ENCODE results near the gene ANKRD66.
A peak's percentile ranks its signal among the peaks of the same experiment; 100 is the strongest.
"Not testable (repeated sequence)": the region's sequence is repeated elsewhere in the genome, so short reads cannot be mapped to it uniquely, and the experiment has no call there.

Gene ANKRD66

DNA sequence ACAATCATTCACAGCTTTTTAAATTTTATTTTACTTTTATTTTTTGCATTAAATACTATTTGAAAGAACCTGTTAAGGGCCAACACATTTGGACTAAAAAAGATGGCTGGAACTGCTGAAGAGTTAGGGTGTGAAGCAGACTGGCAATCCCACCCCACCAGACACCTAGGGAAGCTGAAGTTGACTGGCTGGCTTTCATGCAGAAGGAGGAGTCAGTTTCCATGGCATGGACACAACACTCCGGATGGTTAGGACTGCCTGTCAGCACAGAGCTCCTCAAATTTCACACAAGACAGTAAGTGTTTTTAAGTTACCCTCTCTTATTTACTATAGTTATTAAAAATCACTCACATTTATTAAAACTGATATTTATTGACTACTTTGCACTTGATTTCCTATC lies at the start of gene ANKRD66:
TSS of gene ANKRD66 (plus strand) at position 238 of the 400 bp plus-strand sequence. CDS start 5,016 bp downstream, outside the sequence.
- DNase-seq (ENCODE audit: low spot score), result no peak

DNA sequence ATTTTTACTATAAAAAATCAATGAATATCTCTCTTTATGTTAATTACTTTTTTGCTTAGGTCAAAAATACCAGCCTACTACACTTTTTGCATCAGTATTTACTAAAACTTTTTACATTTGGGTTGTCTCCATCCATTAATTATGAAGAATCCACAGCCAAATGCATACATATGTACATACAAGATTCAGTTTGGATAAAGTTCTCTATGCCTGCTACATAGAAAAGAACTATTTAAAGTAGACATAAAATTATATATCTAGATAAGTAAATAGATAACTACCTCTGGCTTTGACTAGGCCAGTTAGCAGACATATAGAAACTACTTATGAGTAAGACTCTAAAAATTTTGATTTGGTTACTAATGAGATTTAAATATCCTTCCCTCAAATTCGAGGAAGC lies 46.8 kb upstream of the ANKRD66 start:
- DNase-seq (ENCODE audit: low spot score), result no peak

DNA sequence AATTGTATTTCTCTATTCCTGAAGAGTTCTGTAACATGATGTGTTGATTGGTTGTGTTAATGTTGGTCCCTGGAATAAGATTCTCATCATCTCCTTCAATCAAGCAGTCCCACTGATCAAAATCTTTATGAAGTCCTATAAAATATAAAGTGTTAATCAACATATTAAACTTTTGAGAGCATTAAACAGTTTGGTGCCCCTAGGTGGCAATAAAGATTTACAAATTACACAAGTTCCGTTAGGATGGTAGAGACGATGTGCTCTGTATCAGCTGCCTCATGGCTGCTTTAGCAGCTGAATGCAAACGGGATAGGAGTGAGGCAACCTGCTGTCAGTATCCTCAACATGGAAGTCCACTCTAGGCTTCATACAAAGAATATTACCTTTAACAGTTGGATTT lies 42.2 kb upstream of the ANKRD66 start:
- no peak for DNase-seq (ENCODE audit: low spot score)

DNA sequence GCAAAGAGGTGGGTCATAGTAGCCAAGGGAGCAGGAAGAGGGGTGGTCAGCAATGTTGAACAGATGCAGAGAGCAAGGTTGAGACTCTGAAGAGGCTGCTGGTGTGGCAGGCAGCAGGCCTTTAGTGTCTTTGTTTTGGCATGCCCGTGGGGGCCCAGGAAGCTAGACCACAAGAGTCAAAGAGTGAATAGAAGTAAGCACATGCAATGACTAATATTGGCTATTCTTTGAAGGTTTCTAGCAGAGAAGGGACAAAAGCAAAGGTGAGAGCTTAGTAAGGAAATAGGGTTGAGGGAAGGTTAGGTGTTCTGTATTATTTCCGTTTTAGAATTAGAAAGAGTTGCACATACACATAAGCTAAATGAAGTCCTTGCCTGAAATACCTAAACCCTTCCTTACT lies 40.3 kb upstream of the ANKRD66 start:
- no peak for DNase-seq (ENCODE audit: low spot score)

DNA sequence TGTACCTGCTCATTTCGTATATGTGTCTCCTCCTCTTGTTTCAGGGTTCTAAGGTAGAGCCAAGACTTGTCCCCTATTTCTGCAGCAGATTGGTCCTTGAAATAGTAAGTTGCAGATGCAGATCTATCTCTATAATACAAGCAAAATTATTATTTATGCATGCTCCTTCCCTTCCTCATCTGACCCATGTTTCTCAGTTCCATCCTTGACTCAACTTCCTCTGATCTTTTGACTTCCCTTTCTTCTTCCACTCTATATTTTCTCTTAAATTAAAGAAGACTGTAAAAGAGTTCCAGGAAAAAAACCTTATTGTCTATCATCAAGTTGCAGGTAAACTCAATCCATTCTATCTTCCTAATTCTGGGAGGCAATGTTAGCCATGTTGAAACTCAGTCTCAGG lies 35.2 kb upstream of the ANKRD66 start:
- no peak for DNase-seq (ENCODE audit: low spot score)

DNA sequence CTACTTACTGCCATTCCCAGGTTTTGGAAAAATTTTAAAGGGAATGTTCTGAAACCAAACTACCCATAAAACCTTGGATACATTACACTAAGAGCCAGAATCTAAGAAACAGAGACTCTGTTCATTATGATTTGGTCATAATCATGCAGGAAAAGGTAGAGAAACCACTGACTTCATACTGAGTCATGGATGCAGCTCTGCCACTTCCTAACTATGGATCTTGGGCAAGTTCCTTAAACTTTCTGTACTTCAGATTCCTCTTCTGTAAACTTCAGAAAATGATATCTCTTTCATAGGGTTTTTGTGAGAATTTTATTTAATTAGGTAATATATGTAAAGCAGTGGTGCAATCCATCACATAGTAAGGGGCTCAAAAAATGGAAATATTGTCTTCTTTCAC lies 31.6 kb upstream of the ANKRD66 start:
- no peak for DNase-seq (ENCODE audit: low spot score)

DNA sequence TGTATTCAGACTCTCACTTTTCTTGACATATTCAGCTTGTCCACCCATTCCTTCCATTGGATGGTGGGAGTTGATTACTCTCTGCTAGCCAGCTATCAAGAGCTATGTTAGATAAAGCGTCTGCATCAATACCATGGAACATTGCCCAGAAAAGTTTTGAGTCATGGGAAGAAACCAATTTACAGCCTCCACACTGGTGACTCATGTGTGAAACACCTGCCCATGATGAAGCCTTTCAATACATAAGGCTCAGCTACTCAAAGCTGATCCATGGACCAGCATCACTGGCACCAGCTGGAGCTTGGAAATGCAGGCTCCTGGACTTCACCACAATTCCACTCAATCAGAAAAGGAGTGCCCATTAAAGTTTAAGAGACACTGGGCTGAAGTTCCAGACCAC lies 27.6 kb upstream of the ANKRD66 start:
- DNase-seq (ENCODE audit: low spot score), result peak; percentile 4

DNA sequence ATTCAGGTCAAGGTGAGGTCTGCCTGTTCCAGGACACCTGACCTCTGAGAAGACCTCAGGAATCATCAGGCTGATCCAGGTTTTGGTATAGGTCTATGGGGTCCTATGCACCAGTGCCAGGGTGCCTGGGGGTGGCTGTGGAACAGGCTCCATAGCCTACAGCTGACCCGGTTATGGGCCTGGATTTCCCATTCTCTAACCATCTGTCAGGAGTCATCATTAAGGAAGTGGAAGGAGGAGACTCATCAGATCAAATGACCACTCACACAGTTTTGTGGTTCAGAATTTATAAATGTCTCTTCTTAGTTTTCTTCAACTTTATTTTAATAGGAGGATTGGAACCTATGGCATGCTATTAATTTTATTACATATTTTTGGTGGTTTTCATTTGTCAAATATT lies 26.3 kb upstream of the ANKRD66 start:
- no peak for DNase-seq (ENCODE audit: low spot score)

DNA sequence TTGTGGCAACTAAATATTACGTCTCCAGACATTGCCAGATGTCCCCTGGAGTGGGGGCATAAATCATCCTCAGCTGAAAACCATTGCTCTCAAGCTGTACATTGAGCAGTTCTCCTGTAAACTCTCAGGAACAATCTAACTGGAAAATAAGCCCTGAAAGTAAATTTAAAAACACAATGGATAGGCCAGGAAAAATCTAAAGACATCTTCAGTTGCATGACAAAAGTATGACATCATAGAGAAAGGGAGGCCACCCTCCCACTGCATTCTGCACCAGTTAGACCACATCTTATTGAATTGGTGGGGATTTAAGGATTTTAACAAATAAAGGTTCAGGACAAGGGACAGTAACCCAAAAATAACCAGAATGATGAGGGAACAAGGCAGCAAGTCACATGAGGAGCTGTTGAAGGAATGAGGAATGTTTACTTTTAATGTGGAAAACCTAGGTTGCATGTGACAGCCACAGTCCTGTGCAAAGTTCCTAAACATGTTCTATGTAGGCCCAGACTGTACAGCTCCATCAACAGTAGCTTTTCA lies 16.9 kb upstream of the ANKRD66 start:
- no peak for DNase-seq (ENCODE audit: low spot score)

DNA sequence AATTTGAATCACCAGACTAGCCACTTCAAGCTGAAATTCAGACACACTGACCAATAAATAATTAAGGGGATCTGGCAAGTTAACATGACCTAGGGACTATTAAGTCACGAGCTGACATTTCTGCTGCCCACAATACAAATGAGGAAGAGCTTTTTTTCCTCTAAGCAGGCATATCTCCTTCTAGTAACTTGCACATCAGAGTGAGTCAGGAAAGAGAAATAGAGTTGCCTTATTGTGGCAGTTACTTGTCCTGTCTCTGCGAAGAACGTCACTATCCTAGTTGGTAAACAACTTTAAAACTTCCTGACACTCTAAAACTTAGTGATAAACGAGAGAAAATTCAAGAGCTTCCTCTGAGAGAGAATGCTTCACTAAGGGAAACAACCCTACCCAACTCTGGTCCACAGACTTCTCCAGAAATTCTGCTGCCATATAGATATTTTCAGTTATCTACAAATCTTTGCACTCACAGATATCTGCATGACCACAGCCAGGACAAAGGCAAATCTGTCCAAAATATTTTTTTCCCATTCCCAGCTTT lies 15.7 kb upstream of the ANKRD66 start:
- DNase-seq (ENCODE audit: low spot score), result no peak

DNA sequence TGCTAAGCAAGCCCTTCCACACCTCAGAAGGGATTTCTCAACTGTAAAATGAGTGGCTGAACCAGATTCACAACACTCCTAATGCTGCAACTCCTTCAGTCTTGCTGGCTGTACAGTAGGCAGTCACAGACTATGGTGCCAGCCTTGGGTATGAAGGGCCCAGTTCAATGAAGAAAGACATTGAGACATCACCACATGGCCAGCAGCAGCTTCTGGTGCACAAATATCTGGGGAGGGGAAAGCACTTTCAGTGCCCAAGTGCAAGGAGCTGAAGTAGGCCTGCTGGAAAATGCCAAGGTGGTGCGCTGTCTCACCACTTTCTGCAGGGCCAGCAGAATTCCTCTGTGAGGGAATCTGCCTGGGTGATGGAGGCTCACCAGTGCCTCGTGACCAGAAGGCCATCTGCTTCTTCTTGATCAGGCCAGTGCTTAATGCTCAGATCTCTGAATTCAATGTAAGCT lies 13.4 kb upstream of the ANKRD66 start:
- DNase-seq (ENCODE audit: low spot score), result peak; percentile 4

DNA sequence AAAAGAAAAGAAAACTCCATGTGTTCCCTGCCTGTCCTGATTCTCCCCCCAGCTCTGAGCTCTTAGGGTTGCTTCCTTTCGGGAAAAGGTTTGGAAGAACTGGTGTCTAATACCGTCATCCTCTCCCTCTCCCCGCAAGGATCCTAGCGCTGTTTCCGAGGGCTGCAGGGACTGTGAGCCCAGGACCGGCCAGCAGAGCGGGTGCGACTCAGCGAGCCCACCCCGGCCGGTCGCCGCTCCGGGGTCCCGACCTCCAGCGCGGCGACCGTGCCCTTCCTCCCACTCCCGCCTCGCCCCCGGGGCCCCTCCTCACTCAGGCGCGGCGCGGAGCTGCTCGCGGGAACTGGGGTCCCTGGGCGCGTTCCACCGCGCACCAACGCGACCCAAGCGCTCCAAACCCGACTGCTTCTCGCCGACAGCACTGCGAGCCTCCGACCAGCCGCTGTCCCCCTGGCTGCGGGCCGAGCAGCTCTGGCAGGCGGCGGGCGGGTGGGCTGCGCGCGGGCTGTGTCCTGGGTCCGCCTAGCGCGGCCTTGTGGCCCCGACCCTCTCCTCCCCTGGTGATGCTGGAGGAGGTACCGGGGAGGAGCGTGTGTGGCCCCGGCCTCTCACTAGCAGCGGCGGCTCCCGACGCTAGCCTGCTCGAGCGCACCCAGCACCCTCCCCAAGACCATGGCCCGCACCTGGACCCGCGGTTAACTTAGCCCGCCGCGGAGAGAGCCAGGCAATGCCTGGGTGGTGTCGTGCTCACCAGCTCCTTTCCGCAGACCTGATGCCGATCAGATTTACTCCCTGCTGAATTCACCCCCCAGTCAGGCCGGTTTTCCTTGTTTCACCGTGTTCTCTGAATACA lies 11.6 kb upstream of the ANKRD66 start, which contains the start of gene PLA2G7:
TSS of gene PLA2G7 (minus strand) at position 509 of the 853 bp plus-strand sequence. CDS start 12,484 bp downstream, outside the sequence.
- DNase-seq (ENCODE audit: low spot score), result peak; percentile 48

DNA sequence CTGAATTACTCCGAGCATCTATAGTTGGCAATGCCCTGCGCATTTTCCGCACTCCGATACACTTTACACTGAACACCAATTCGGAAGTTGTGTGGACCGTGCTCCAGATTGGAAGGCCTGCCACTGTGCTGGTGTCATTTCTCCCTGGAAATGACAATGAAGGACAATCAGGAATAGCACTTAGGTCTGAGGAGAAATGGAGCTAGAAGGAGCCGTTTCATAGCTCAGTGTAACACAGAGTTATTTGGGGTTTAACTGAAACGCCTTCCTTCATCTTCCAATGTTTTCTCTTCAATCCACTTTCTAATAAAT lies 11.1 kb upstream of the ANKRD66 start:
- no peak for DNase-seq (ENCODE audit: low spot score)

DNA sequence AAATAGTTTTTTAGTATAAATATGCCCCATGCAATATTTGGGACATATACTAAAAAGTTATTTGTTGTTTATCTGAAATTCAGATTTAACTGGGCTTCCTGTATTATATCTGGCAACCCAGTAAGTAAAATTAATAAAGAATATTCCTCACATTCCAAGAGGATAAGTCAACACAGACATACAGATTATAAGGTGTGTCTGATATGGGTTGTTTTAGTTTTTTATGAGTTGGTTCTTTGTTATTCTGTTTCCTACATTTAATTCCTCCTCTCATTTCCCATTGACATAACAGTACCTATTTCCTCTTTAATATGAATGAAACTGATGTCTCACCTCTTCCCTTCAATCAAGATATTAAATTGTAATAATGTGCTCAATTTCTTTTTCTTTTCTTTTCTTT lies 9.8 kb upstream of the ANKRD66 start:
- no peak for DNase-seq (ENCODE audit: low spot score)

DNA sequence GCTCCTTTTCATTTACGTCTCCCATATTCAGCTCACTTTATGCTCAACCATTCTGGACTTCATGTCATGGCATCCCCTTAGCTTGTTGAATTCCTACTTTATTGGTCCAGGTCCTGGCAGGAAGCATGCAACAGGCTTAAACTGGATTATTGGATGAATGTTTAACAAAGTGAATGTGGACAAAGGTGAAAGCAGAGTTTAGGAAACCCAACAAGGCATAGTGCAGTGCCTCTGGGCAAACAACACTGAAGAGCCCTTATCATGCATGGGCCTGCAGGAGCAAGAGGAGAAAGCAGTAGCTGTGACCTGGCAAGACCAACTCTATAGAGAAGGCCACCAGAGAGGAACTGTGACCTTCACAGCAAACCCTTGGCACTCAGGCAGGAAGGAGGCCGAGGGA lies 5.3 kb upstream of the ANKRD66 start:
- DNase-seq (ENCODE audit: low spot score), result no peak

DNA sequence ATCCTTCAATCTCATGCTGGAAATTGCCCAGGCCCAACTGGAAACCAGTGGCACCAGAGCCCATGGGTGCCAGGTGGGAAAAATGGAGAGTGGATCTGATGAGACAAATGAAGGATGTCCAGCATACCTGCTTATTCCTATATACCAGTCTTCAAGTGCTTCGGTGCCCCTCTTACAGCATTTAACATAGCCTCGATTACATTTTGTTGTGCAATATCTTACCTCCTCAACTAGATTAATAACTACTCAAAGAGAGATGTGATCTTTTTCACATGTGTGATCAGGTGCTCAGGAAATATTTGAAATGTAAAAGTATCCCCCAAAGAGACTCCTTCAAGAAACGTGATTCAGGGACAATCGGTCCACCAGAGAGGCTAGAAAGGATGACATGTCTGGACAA lies 4.8 kb upstream of the ANKRD66 start:
- DNase-seq (ENCODE audit: low spot score), result no peak

DNA sequence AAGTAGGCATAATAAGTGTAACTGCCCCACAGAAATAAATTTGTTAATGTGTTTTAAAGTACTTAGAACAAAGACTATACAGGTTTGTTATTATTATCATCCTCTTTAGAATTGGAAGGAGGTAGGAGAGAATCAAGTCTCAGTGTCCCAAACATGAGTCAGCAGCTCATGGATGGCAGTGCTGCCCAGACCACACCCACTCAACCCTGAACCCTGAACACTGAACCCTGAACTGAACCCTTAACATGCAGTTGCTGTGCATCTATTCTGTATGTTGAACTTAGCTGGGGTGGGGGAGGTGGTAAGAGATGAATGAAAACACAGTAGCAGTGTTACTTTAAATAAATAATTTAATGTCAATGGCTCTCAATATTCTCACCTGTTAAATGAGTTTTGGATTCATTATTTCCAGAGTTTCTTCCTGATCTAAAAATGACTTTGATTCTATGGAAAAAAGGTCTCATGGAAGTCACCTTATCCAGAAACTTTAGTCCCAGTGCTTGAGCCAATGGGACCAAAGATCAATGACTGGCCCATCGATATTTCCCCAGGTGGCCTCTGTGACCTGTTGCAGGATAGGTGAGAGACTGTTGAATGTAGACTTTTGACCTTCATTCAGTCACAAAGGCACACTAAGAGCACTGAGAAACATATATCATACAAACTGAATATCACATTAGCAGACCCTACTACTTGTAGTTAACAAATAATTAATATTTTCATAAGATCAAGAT lies 3.1 kb upstream of the ANKRD66 start:
- no peak for DNase-seq (ENCODE audit: low spot score)

DNA sequence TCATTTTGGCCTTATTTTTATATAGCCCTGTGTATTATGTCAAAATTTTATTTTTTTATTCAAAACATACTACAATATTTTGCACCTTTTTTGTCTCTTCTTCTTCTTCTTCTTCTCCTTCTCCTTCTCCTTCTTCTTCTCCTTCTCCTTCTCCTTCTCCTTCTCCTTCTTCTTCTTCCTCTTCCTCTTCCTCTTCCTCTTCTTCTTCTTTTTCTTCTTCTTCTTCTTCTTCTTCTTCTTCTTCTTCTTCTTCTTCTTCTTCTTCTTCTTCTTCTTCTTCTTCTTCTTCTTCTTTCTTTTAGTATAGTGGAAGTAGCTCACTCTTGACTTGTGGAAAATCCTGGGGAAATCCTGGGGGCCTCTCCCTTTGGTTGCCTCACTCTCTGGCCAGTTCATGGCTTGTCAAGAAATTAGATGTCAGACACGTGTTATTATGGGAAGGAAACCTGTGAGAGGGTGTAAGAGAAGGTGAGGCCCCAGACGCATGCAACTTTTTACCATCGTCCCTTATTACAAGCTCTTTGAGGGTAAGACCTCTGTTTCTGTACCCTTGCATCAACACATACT lies 2.5 kb upstream of the ANKRD66 start:
- not testable (repeated sequence) for DNase-seq (ENCODE audit: low spot score)

DNA sequence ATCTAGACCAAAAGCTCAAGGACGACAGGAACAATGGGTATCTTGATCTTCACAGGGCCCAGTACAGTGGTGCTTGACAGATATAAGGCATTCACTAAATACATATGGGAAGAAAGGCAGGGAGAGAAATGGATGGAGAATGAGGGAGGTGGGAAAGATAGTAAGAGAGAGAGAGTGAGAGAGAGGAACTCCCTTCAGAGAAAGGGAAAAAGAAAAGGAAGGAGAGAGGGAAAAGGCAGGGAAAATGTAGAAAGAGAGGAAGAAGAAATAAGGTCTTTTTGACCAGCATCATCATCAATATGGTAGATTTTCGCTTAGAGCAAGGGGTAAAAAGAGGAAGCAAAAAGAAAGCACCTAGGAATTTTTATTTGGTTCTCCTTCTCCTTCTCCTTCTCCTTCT lies 760 bp upstream of the ANKRD66 start:
- DNase-seq (ENCODE audit: low spot score), result no peak

DNA sequence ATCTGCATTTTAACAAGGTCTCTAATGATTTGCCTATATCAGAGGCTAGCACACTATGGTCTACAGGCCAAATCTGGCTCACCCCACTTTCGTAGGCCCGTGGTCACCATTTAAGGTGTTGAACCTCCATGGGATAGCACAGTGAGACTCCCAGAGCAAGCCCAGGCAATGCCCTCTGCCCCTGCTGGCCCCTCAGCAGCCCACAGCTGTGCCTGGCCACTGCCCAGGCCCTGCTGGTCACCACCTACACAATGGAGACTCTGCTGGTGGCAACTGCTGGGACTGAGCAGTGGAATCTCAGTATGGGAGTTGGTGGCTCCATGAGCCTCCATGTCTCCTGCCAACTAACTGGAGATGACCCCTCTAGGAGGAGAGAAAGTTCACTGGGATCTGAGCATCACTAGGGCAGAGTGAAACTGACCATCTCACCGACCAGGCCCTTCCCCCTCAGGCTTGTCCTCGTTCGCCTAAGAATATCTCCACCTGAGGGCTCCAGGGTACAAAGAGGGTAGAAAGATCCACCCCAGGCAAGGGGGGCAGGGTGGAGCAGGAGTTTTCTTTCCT lies 2.3 kb downstream of the ANKRD66 start:
- DNase-seq (ENCODE audit: low spot score), result no peak

DNA sequence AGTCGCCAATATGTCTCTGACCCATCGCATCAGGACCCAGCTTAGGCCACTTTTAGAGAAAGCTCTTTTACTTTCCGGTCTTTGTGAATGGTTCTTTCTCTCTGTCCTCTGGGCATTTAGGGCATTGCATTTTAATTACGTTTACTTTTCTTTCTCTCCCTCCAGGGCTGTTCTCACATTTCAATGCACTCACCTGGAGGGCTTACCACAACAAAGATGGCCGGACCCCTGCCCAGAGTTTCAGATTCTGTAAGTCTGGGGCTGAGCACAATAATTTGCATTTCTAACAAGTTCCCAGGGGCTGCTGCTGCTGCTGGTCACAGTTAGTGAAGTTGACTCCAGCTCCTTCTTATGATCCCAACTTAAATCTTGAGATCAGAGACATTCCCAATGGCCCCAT lies 3.0 kb downstream of the ANKRD66 start:
- DNase-seq (ENCODE audit: low spot score), result no peak

DNA sequence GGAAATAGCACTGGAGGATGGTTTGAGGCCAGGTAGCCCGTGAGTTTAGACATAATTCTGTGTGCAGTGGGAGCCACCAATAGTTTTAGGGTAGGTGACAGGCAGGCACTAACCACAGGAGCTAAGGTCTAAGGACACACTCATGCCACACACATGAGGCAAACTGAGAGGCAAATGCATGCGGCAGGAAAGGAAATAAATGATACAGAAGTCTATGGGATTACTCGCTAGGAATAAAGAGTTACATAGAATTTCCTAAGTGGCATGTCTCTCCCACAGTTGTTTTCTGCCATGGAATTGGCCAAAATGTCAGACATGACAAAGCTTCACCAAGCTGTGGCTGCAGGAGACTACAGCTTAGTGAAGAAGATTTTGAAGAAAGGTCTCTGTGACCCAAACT lies 4.9 kb downstream of the ANKRD66 start:
- DNase-seq (ENCODE audit: low spot score), result no peak

All from GM03348 (cell line).